CD4-positive, alpha-beta memory T cell (primary cell): Measurements from ENCODE around the gene ALG9. TPM values are rescaled to one million over a fixed set of nuclear protein-coding genes. Genes with fewer than 3 reads are reported as not detected.

Source experiments
- CTCF ChIA-PET: fragments of 350-600 bp; sonication (Branson Sonifier 250); formaldehyde crosslinking; loops from one replicate; lab custom pipeline; 2021; ENCODE audit warnings: inconsistent platforms; ENCODE audit not compliant: partially characterized antibody; lab: Charles Lee
- POLR2A ChIA-PET: fragments of 350-600 bp; sonication (Branson Sonifier 250); formaldehyde crosslinking; loops from one replicate; lab custom pipeline; 2021; ENCODE audit not compliant: partially characterized antibody; lab: Charles Lee
- DNase-seq, 5 donors: peaks; one replicate each; pipeline versions ENCODE4 v3.0.0 to v3.0.0-alpha.2; 2020 to 2022; ENCODE audit warnings: mixed read lengths in 1 of 5
- H3K27ac ChIP-seq: one replicate; pipeline ENCODE4 v1.7.0; 2013; ENCODE audit warnings: low read depth, low read length
- H3K27me3 ChIP-seq: 2 replicates; pipeline ENCODE4 v1.7.0; 2013; ENCODE audit warnings: mild to moderate bottlenecking, low read length, moderate library complexity; ENCODE audit not compliant: insufficient read depth
- H3K36me3 ChIP-seq: 2 replicates; pipeline ENCODE4 v1.7.0; 2013; ENCODE audit warnings: mild to moderate bottlenecking, low read length, moderate library complexity; ENCODE audit not compliant: insufficient read depth
- H3K4me1 ChIP-seq: 2 replicates; pipeline ENCODE4 v1.7.0; 2013; ENCODE audit warnings: mild to moderate bottlenecking, low read length, moderate library complexity; ENCODE audit not compliant: insufficient read depth
- H3K4me3 ChIP-seq, 2 donors: one replicate each; pipeline ENCODE4 v1.7.0; 2013; ENCODE audit warnings: low read length in 2 of 2, mild to moderate bottlenecking in 1 of 2
- H3K9me3 ChIP-seq, 2 donors: one replicate each; pipeline ENCODE4 v1.7.0; 2013; ENCODE audit warnings: low read length in 2 of 2, control low read depth in 1 of 2; ENCODE audit not compliant: control insufficient read depth in 1 of 2
- H3K27ac Mint-ChIP-seq, 7 donors: one replicate each; pipeline ENCODE4 v1.8.0; 2020 to 2021; ENCODE audit warnings: mixed read lengths in 7 of 7, mild to moderate bottlenecking in 6 of 7, inconsistent platforms in 3 of 7, moderate library complexity in 3 of 7
- H3K27me3 Mint-ChIP-seq, 2 donors: one replicate each; pipeline ENCODE4 v1.8.0; 2020 to 2021; ENCODE audit warnings: mixed read lengths in 2 of 2
- H3K36me3 Mint-ChIP-seq, 2 donors: one replicate each; pipeline ENCODE4 v1.8.0; 2020 to 2021; ENCODE audit warnings: mixed read lengths in 2 of 2, inconsistent platforms in 1 of 2, mild to moderate bottlenecking in 1 of 2
- H3K4me1 Mint-ChIP-seq, 4 donors: one replicate each; pipeline ENCODE4 v1.8.0; 2020 to 2021; ENCODE audit warnings: mixed read lengths in 4 of 4, mild to moderate bottlenecking in 1 of 4
- H3K4me3 Mint-ChIP-seq, 8 donors: one replicate each; pipeline ENCODE4 v1.8.0; 2020 to 2021; ENCODE audit warnings: mixed read lengths in 8 of 8, mild to moderate bottlenecking in 7 of 8, moderate library complexity in 6 of 8, inconsistent platforms in 3 of 8
- H3K9me3 Mint-ChIP-seq, 8 donors: one replicate each; pipeline ENCODE4 v1.8.0; 2020 to 2021; ENCODE audit warnings: mixed read lengths in 8 of 8, mild to moderate bottlenecking in 5 of 8, inconsistent platforms in 3 of 8, moderate library complexity in 1 of 8
- intact Hi-C: fragments of 100-400 bp; cut with micrococcal nuclease; formaldehyde crosslinking; loops from one replicate; pipeline ENCODE4 v1.15.1; 2023
- polyA plus RNA-seq, 2 donors: library from polyadenylated mRNA; unstranded; fragments of 300-500 nt; fragmentation: Illumina TruSeq; gene quantifications; one replicate each; pipeline ENCODE4 v1.2.3, GENCODE V29; 2021
- total RNA-seq, 2 experiments: library from RNA; stranded (reverse); gene quantifications; one replicate each; pipeline ENCODE4 v1.2.3, GENCODE V29; 2021

ALG9 gene
- total and polyA plus RNA-seq, 4 experiments from 2014 or later: 8.6 to 28.3 (median 21.2) TPM

- no peaks in the 10 kb centered on the region for H3K36me3 ChIP-seq
- no peaks in the 10 kb centered on the region for H3K4me1 ChIP-seq
- intact Hi-C loops: no loop called here
- Mint-ChIP-seq H3K4me3 (no peak overlapping the region), H3K36me3 (peaks cover 0 to 4% of the 10 kb centered on the region in 2 donors), H3K27me3 (no peaks in the 10 kb centered on the region), H3K27ac (peak overlapping the region in 1 of 7 donors; percentile 41), H3K9me3 (peaks cover 0 to 2% (median 0%) of the 10 kb centered on the region in 8 donors), H3K4me1 (no peaks in the 10 kb centered on the region)
- DNase-seq: no peak
- H3K4me3 ChIP-seq: no peak overlapping the region
- H3K27me3 ChIP-seq: no peaks in the 10 kb centered on the region
- CTCF ChIA-PET: interaction anchor here (0.9 to 8.1 kb wide), 11 partner anchors 9 to 217 kb away, joined by 3 to 160 read pairs (median 20); partner anchors contain the start of gene PPP2R1B
- H3K9me3 ChIP-seq: no peaks in the 10 kb centered on the region
- H3K27ac ChIP-seq: no peak overlapping the region
- POLR2A ChIA-PET: no interaction called here
Observed at GRCh38 chr11:111779118-111779517, 92.3 kb downstream of the ALG9 start.

- Mint-ChIP-seq H3K36me3 (peaks cover 0 to 1% of the 10 kb centered on the region in 2 donors), H3K27me3 (no peaks in the 10 kb centered on the region), H3K4me1 (no peaks in the 10 kb centered on the region), H3K27ac (no peak overlapping the region), H3K9me3 (peaks cover 0 to 2% (median 0%) of the 10 kb centered on the region in 8 donors), H3K4me3 (no peak overlapping the region)
- H3K4me3 ChIP-seq: no peak overlapping the region
- no peaks in the 10 kb centered on the region for H3K9me3 ChIP-seq
- intact Hi-C loops: no loop called here
- no peak overlapping the region for H3K27ac ChIP-seq
- H3K27me3 ChIP-seq: no peaks in the 10 kb centered on the region
- H3K4me1 ChIP-seq: no peaks in the 10 kb centered on the region
- CTCF ChIA-PET: interaction anchor here (0.9 to 8.1 kb wide), 24 partner anchors 8 to 216 kb away, joined by 3 to 160 read pairs (median 7); partner anchors contain the start of genes PPP2R1B and SIK2
- DNase-seq: no peak
- no peaks in the 10 kb centered on the region for H3K36me3 ChIP-seq
- POLR2A ChIA-PET: interaction anchor here (0.8 to 0.9 kb wide), 2 partner anchors 11 to 191 kb away, joined by 3 read pairs; no protein-coding TSS in a partner anchor
Observed at GRCh38 chr11:111778047-111778558, 93.3 kb downstream of the ALG9 start.

GRCh38 chr11:111777094-111778046 is 94.0 kb downstream of the ALG9 start:
- H3K27ac ChIP-seq: no peak overlapping the region
- Mint-ChIP-seq H3K4me1 (no peaks in the 10 kb centered on the region), H3K27me3 (no peaks in the 10 kb centered on the region), H3K27ac (no peak overlapping the region), H3K36me3 (peaks cover 0 to 1% of the 10 kb centered on the region in 2 donors), H3K4me3 (no peak overlapping the region), H3K9me3 (peaks cover 0 to 2% (median 0%) of the 10 kb centered on the region in 8 donors)
- POLR2A ChIA-PET: interaction anchor here (0.5 to 1.2 kb wide), 7 partner anchors 10 to 191 kb away, joined by 3 read pairs; no protein-coding TSS in a partner anchor
- no peaks in the 10 kb centered on the region for H3K4me1 ChIP-seq
- no peaks in the 10 kb centered on the region for H3K9me3 ChIP-seq
- H3K4me3 ChIP-seq: no peak overlapping the region
- H3K27me3 ChIP-seq: no peaks in the 10 kb centered on the region
- CTCF ChIA-PET: interaction anchor here (0.6 to 8.1 kb wide), 34 partner anchors 9 to 215 kb away, joined by 3 to 160 read pairs (median 5); partner anchors contain the start of genes PPP2R1B and SIK2
- peak in 4 of 5 donors; percentile 51 to 63 (median 60) for DNase-seq
- H3K36me3 ChIP-seq: no peaks in the 10 kb centered on the region
- intact Hi-C loops: loop anchor here (1.0 to 2.0 kb wide), 4 partner anchors 63 to 212 kb away; partner anchors contain the start of gene SIK2

- Mint-ChIP-seq H3K4me1 (no peaks in the 10 kb centered on the region), H3K9me3 (peaks cover 0 to 2% (median 0%) of the 10 kb centered on the region in 8 donors), H3K36me3 (no peaks in the 10 kb centered on the region), H3K27me3 (no peaks in the 10 kb centered on the region), H3K27ac (no peak overlapping the region), H3K4me3 (no peak overlapping the region)
- intact Hi-C loops: loop anchor here (1.0 to 2.0 kb wide), 4 partner anchors 64 to 211 kb away; partner anchors contain the start of gene SIK2
- ChIA-PET POLR2A (interaction anchor here (1.0 to 1.2 kb wide), 2 partner anchors 11 to 175 kb away, joined by 3 read pairs; no protein-coding TSS in a partner anchor), CTCF (interaction anchor here (0.6 to 8.1 kb wide), 33 partner anchors 8 to 318 kb away, joined by 3 to 160 read pairs (median 5); partner anchors contain the start of genes PPP2R1B and SIK2)
- Histone ChIP-seq H3K9me3 (no peaks in the 10 kb centered on the region), H3K27ac (no peak overlapping the region), H3K4me3 (no peak overlapping the region), H3K4me1 (no peaks in the 10 kb centered on the region), H3K36me3 (no peaks in the 10 kb centered on the region), H3K27me3 (no peaks in the 10 kb centered on the region)
- no peak for DNase-seq
Observed at GRCh38 chr11:111776398-111777093, 94.8 kb downstream of the ALG9 start.

- Mint-ChIP-seq H3K4me1 (no peaks in the 10 kb centered on the region), H3K27me3 (peaks cover 0 to 2% of the 10 kb centered on the region in 2 donors), H3K27ac (no peak overlapping the region), H3K9me3 (peaks cover 0 to 2% (median 0%) of the 10 kb centered on the region in 8 donors), H3K4me3 (no peak overlapping the region), H3K36me3 (no peaks in the 10 kb centered on the region)
- no peaks in the 10 kb centered on the region for H3K36me3 ChIP-seq
- H3K27ac ChIP-seq: no peak overlapping the region
- no peak overlapping the region for H3K4me3 ChIP-seq
- no peaks in the 10 kb centered on the region for H3K27me3 ChIP-seq
- DNase-seq: no peak
- H3K9me3 ChIP-seq: no peaks in the 10 kb centered on the region
- CTCF ChIA-PET: interaction anchor here (1.0 to 8.1 kb wide), 11 partner anchors 9 to 319 kb away, joined by 3 to 160 read pairs (median 17); partner anchors contain the start of genes PPP2R1B and SIK2
- POLR2A ChIA-PET: interaction anchor here (1.5 kb wide), 1 partner anchor 8 kb away, joined by 5 read pairs; no protein-coding TSS in a partner anchor
- no peaks in the 10 kb centered on the region for H3K4me1 ChIP-seq
- intact Hi-C loops: no loop called here
Observed at GRCh38 chr11:111774955-111775710, 96.2 kb downstream of the ALG9 start.

- Histone ChIP-seq H3K4me3 (no peak overlapping the region), H3K9me3 (no peaks in the 10 kb centered on the region), H3K4me1 (no peaks in the 10 kb centered on the region), H3K36me3 (no peaks in the 10 kb centered on the region), H3K27ac (no peak overlapping the region), H3K27me3 (no peaks in the 10 kb centered on the region)
- POLR2A ChIA-PET: no interaction called here
- H3K4me1 Mint-ChIP-seq: no peaks in the 10 kb centered on the region
- DNase-seq: no peak
- no peak overlapping the region for H3K27ac Mint-ChIP-seq
- H3K9me3 Mint-ChIP-seq: no peaks in the 10 kb centered on the region
- peaks cover 0 to 2% of the 10 kb centered on the region in 2 donors for H3K27me3 Mint-ChIP-seq
- no peak overlapping the region for H3K4me3 Mint-ChIP-seq
- intact Hi-C loops: no loop called here
- CTCF ChIA-PET: interaction anchor here (1.2 to 8.1 kb wide), 4 partner anchors 168 to 206 kb away, joined by 3 to 160 read pairs (median 6); no protein-coding TSS in a partner anchor
- H3K36me3 Mint-ChIP-seq: no peaks in the 10 kb centered on the region
Observed at GRCh38 chr11:111772535-111772934, 98.8 kb downstream of the ALG9 start.
